ENCODE results near the gene TMEM236. TPM values are rescaled to one million over a fixed set of nuclear protein-coding genes. Genes with fewer than 3 reads are reported as not detected.

Gene TMEM236
- total and polyA plus RNA-seq, 9 of the 15 experiments (the other 6 are each of a cell fraction or from before 2014, with no cell fraction given), result 0.04 to 0.13 (median 0.04) TPM; not detected in 4

DNA sequence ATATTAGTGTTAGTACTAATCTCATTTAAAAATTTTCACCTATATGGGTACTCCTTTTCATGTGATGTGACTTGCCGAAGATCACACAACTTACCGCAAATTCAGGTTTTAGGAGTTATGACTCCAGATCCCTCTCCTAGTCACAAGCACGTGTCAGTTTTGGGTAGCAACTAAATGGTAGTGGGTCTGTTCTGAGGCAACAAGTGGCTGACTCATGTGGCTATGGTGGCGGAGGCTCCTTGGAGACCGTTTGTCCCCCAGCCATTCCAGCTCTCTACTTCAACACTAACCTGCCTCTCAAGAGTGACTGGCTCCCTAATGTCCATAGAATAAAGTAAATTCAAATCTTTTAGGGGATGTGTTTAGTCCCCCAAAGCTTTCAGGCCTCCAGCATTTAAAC, 96.6 kb downstream of the TMEM236 start:
- peaks cover 0 to 6% of the 10 kb centered on the region in 2 experiments; a peak in 4 of 5 replicates for H3K27me3 ChIP-seq (ENCODE audit: control insufficient read depth in 2 of 2, insufficient read depth in 2 of 2, low read length in 2 of 2)
- no peak overlapping the region for H3K9ac ChIP-seq (ENCODE audit: insufficient read depth in 1 of 2, low read depth in 2 of 2, low read length in 2 of 2)
- H2AFZ ChIP-seq (ENCODE audit: low read depth, low read length), result no peak overlapping the region
- ChIA-PET POLR2A (no interaction called here), CTCF (ENCODE audit: low intra/inter-chr PET ratio) (no interaction called here)
- H3K79me2 ChIP-seq (ENCODE audit: control insufficient read depth, insufficient read depth, low read length), result no peaks in the 10 kb centered on the region
- no peaks in the 10 kb centered on the region for H3K9me1 ChIP-seq (ENCODE audit: control insufficient read depth, insufficient read depth, low read length)
- 14% methylated on average over 5 of the region's 5 CpGs for WGBS (ENCODE audit: insufficient coverage, low coverage, missing lambda C conversion rate)
- DNase-seq (ENCODE audit: extremely low read depth in 1 of 4, low spot score in 3 of 4) (no peak), FAIRE-seq (peak; percentile 51), ATAC-seq (no peak)
- H3K4me1 ChIP-seq (replicated peaks in 1 of 2; ENCODE audit: control insufficient read depth in 2 of 2, insufficient read depth in 2 of 2, low read length in 2 of 2), result no peaks in the 10 kb centered on the region
- no peak overlapping the region for H3K4me2 ChIP-seq (ENCODE audit: insufficient read depth, low read length)
- no peaks in the 10 kb centered on the region for H3K36me3 ChIP-seq (ENCODE audit: control insufficient read depth, insufficient read depth, low read length)
- H3K4me3 ChIP-seq, result no peak overlapping the region
- no peak for TF ChIP-seq ZNF551 (CRISPR knock-in tag; IDR thresholded peaks at IDR 0.05)
- no peak for TF ChIP-seq FOXA1 (IDR thresholded peaks at IDR 0.05; ENCODE audit: borderline replicate concordance)
- TF ChIP-seq SRSF3 (IDR thresholded peaks at IDR 0.05; ENCODE audit: insufficient read depth, low read length), result no peak
- TF ChIP-seq, protein P1, sequence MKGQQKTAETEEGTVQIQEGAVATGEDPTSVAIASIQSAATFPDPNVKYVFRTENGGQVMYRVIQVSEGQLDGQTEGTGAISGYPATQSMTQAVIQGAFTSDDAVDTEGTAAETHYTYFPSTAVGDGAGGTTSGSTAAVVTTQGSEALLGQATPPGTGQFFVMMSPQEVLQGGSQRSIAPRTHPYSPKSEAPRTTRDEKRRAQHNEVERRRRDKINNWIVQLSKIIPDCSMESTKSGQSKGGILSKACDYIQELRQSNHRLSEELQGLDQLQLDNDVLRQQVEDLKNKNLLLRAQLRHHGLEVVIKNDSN (CRISPR knock-in tag; IDR thresholded peaks at IDR 0.05), result no peak
- no peak for TF ChIP-seq ZNF280B (CRISPR knock-in tag; IDR thresholded peaks at IDR 0.05)
- TF ChIP-seq, protein P2, sequence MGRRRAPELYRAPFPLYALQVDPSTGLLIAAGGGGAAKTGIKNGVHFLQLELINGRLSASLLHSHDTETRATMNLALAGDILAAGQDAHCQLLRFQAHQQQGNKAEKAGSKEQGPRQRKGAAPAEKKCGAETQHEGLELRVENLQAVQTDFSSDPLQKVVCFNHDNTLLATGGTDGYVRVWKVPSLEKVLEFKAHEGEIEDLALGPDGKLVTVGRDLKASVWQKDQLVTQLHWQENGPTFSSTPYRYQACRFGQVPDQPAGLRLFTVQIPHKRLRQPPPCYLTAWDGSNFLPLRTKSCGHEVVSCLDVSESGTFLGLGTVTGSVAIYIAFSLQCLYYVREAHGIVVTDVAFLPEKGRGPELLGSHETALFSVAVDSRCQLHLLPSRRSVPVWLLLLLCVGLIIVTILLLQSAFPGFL (CRISPR knock-in tag; IDR thresholded peaks at IDR 0.05), result no peak
- TF ChIP-seq ETV6 (IDR thresholded peaks at IDR 0.05; ENCODE audit: borderline replicate concordance in 1 of 2, low read depth in 2 of 2, low read length in 1 of 2), result no peak
- no peak for TF ChIP-seq ETV6 (CRISPR knock-in tag; IDR thresholded peaks at IDR 0.05; ENCODE audit: borderline replicate concordance)
- no peak for TF ChIP-seq ZNF347 (CRISPR knock-in tag; IDR thresholded peaks at IDR 0.05; ENCODE audit: low read depth)
- no peak for TF ChIP-seq NELFE (IDR thresholded peaks at IDR 0.05; ENCODE audit: insufficient read depth, insufficient read length)
- no peak for TF ChIP-seq SMARCA4 (IDR thresholded peaks at IDR 0.05)
- no peak for TF ChIP-seq PRDM10 (IDR thresholded peaks at IDR 0.05; ENCODE audit: partially characterized antibody)
- TF ChIP-seq FOXK2 (conservative IDR thresholded peaks at IDR 0.05 in 1 of 2, IDR thresholded peaks at IDR 0.05 in 1 of 2; ENCODE audit: low read depth in 2 of 2), result no peak
- TF ChIP-seq STAG1 (CRISPR knock-in tag; IDR thresholded peaks at IDR 0.05; ENCODE audit: borderline replicate concordance), result no peak
- TF ChIP-seq RHOXF2B (CRISPR knock-in tag; conservative IDR thresholded peaks at IDR 0.05), result no peak
- no peaks in the 10 kb centered on the region for H3K9me3 ChIP-seq (replicated peaks; ENCODE audit: control insufficient read depth, insufficient read depth, low read depth, low read length)
- BruUV-seq (replicated peaks), result no TSS peak
- no peak overlapping the region for H3K27ac ChIP-seq (ENCODE audit: extremely low read depth, low read depth, low read length)
- intact Hi-C loops (cut with micrococcal nuclease), result loop anchor here (2.0 to 10.0 kb wide), 2 partner anchors 244 to 366 kb away; no protein-coding TSS in a partner anchor
- no peaks in the 10 kb centered on the region for H4K20me1 ChIP-seq (replicated peaks; ENCODE audit: control insufficient read depth, insufficient read depth, low read length)
- in situ Hi-C loops (cut with MboI), result no loop called here
